ENCODE measurements around the gene THSD4.

THSD4 gene

GRCh38 chr15:71109130-71109529, 6.1 kb upstream of the THSD4 start:
- TF ChIP-seq, protein P1, sequence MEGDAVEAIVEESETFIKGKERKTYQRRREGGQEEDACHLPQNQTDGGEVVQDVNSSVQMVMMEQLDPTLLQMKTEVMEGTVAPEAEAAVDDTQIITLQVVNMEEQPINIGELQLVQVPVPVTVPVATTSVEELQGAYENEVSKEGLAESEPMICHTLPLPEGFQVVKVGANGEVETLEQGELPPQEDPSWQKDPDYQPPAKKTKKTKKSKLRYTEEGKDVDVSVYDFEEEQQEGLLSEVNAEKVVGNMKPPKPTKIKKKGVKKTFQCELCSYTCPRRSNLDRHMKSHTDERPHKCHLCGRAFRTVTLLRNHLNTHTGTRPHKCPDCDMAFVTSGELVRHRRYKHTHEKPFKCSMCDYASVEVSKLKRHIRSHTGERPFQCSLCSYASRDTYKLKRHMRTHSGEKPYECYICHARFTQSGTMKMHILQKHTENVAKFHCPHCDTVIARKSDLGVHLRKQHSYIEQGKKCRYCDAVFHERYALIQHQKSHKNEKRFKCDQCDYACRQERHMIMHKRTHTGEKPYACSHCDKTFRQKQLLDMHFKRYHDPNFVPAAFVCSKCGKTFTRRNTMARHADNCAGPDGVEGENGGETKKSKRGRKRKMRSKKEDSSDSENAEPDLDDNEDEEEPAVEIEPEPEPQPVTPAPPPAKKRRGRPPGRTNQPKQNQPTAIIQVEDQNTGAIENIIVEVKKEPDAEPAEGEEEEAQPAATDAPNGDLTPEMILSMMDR (IDR thresholded peaks at IDR 0.05; ENCODE audit: low read depth, low read length): no peak
- no peak for TF ChIP-seq EZH2phosphoT487 (IDR thresholded peaks at IDR 0.05; ENCODE audit: low read depth)
- H3K4me1 ChIP-seq (ENCODE audit: low read length): peaks cover 20% of the 10 kb centered on the region
- H3K9me3 ChIP-seq (ENCODE audit: insufficient read depth, low read length): no peaks in the 10 kb centered on the region
- H3K9ac ChIP-seq (ENCODE audit: low read length): no peak overlapping the region
- H3K36me3 ChIP-seq (replicated peaks; ENCODE audit: low read depth, low read length): no peaks in the 10 kb centered on the region
- H3K27ac ChIP-seq (ENCODE audit: low read length): no peak overlapping the region
- H4K20me1 ChIP-seq (ENCODE audit: insufficient read depth, low read length): no peaks in the 10 kb centered on the region
- H3K79me2 ChIP-seq (ENCODE audit: low read length): no peaks in the 10 kb centered on the region
- H2AFZ ChIP-seq (ENCODE audit: low read depth, low read length): no peak overlapping the region
- H3K27me3 ChIP-seq (ENCODE audit: low read depth, low read length): no peaks in the 10 kb centered on the region
- no peak overlapping the region for H3K4me2 ChIP-seq (ENCODE audit: low read length)
- H3K4me3 ChIP-seq (ENCODE audit: low read length): no peak overlapping the region

- H3K9me3 ChIP-seq (ENCODE audit: insufficient read depth, low read length): no peaks in the 10 kb centered on the region
- H3K9ac ChIP-seq (ENCODE audit: low read length): no peak overlapping the region
- no peak overlapping the region for H3K27ac ChIP-seq (ENCODE audit: low read length)
- no peaks in the 10 kb centered on the region for H4K20me1 ChIP-seq (ENCODE audit: insufficient read depth, low read length)
- H3K4me2 ChIP-seq (ENCODE audit: low read length): no peak overlapping the region
- peaks cover 20% of the 10 kb centered on the region for H3K4me1 ChIP-seq (ENCODE audit: low read length)
- no peak for TF ChIP-seq EZH2phosphoT487 (IDR thresholded peaks at IDR 0.05; ENCODE audit: low read depth)
- TF ChIP-seq, protein P1 (IDR thresholded peaks at IDR 0.05; ENCODE audit: low read depth, low read length): no peak
- no peaks in the 10 kb centered on the region for H3K79me2 ChIP-seq (ENCODE audit: low read length)
- no peak overlapping the region for H2AFZ ChIP-seq (ENCODE audit: low read depth, low read length)
- H3K27me3 ChIP-seq (ENCODE audit: low read depth, low read length): no peaks in the 10 kb centered on the region
- H3K36me3 ChIP-seq (replicated peaks; ENCODE audit: low read depth, low read length): no peaks in the 10 kb centered on the region
- no peak overlapping the region for H3K4me3 ChIP-seq (ENCODE audit: low read length)
Measured at GRCh38 chr15:71109905-71110304, 5.4 kb upstream of the THSD4 start.

- TF ChIP-seq EZH2phosphoT487 (IDR thresholded peaks at IDR 0.05; ENCODE audit: low read depth): no peak
- TF ChIP-seq, protein P1 (IDR thresholded peaks at IDR 0.05; ENCODE audit: low read depth, low read length): no peak
- H3K9ac ChIP-seq (ENCODE audit: low read length): no peak overlapping the region
- H3K79me2 ChIP-seq (ENCODE audit: low read length): no peaks in the 10 kb centered on the region
- no peak overlapping the region for H3K4me3 ChIP-seq (ENCODE audit: low read length)
- peaks cover 15% of the 10 kb centered on the region for H3K4me1 ChIP-seq (ENCODE audit: low read length)
- H4K20me1 ChIP-seq (ENCODE audit: insufficient read depth, low read length): no peaks in the 10 kb centered on the region
- no peaks in the 10 kb centered on the region for H3K9me3 ChIP-seq (ENCODE audit: insufficient read depth, low read length)
- no peak overlapping the region for H3K27ac ChIP-seq (ENCODE audit: low read length)
- H3K4me2 ChIP-seq (ENCODE audit: low read length): no peak overlapping the region
- H2AFZ ChIP-seq (ENCODE audit: low read depth, low read length): no peak overlapping the region
- H3K27me3 ChIP-seq (ENCODE audit: low read depth, low read length): no peaks in the 10 kb centered on the region
- H3K36me3 ChIP-seq (replicated peaks; ENCODE audit: low read depth, low read length): no peaks in the 10 kb centered on the region
Measured at GRCh38 chr15:71110405-71111180, 4.7 kb upstream of the THSD4 start.

DNA sequence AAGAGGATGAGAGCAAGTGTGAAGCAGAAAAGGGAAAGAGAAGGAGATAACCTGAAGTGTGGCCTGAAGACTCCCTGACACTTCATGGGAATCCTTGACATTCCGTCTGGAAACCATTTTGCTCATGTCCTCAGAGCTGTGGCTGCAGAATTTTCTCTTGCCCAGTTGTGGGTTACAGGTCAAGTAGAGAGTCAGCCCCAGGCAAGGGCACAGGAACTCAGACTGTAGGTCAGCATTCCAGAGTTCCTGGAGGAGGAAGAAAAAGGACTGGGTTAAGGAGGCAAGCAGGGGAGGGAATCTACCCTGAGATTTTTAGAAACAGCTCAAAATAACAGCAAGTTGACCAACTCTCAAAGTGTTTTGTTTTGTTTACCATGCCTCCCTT, 4.1 kb upstream of the THSD4 start:
- H3K4me3 ChIP-seq (ENCODE audit: low read length): no peak overlapping the region
- peaks cover 13% of the 10 kb centered on the region for H3K4me1 ChIP-seq (ENCODE audit: low read length)

More for the DNA sequence above, 4.1 kb upstream of the THSD4 start:
- Histone ChIP-seq H3K9ac (ENCODE audit: low read length) (no peak overlapping the region), H3K79me2 (ENCODE audit: low read length) (no peaks in the 10 kb centered on the region), H4K20me1 (ENCODE audit: insufficient read depth, low read length) (no peaks in the 10 kb centered on the region), H3K4me2 (ENCODE audit: low read length) (no peak overlapping the region), H3K36me3 (replicated peaks; ENCODE audit: low read depth, low read length) (no peaks in the 10 kb centered on the region), H3K27me3 (ENCODE audit: low read depth, low read length) (no peaks in the 10 kb centered on the region), H2AFZ (ENCODE audit: low read depth, low read length) (no peak overlapping the region), H3K27ac (ENCODE audit: low read length) (no peak overlapping the region), H3K9me3 (ENCODE audit: insufficient read depth, low read length) (no peaks in the 10 kb centered on the region)
- TF ChIP-seq, protein P1 (IDR thresholded peaks at IDR 0.05; ENCODE audit: low read depth, low read length): no peak
- no peak for TF ChIP-seq EZH2phosphoT487 (IDR thresholded peaks at IDR 0.05; ENCODE audit: low read depth)

Data from OCI-LY3 (cell line).